Stimulated activated CD4-positive, alpha-beta T cell treated with anti-CD3 and anti-CD28 coated beads, Interleukin-15, amount 100 ng/mL, for 48 hours (primary cell): Measurements from ENCODE around the gene TMEM247.
"Not testable (repeated sequence)": the region's sequence is repeated elsewhere in the genome, so short reads cannot be mapped to it uniquely, and the experiment has no call there.

Experiments
- DNase-seq, 2 donors: peaks; one replicate each; pipeline ENCODE4 v3.0.0-alpha.2; 2020; ENCODE audit warnings: low read depth in 2 of 2

The TMEM247 gene

GRCh38 chr2:46512185-46512584, 32.8 kb downstream of the TMEM247 start:
- DNase-seq = no peak

GRCh38 chr2:46514738-46515137, 35.4 kb downstream of the TMEM247 start:
- no peak for DNase-seq

GRCh38 chr2:46517485-46517884, 38.1 kb downstream of the TMEM247 start:
- DNase-seq = no peak

GRCh38 chr2:46518861-46519260, 39.5 kb downstream of the TMEM247 start:
- DNase-seq = no peak

GRCh38 chr2:46519265-46519664, 39.9 kb downstream of the TMEM247 start:
- no peak for DNase-seq

- DNase-seq = no peak
Measured at GRCh38 chr2:46520130-46520711, 40.9 kb downstream of the TMEM247 start.

- DNase-seq = no peak
Measured at GRCh38 chr2:46521215-46521683, 41.9 kb downstream of the TMEM247 start.

- not testable (repeated sequence) for DNase-seq
Measured at GRCh38 chr2:46522385-46522784, 43.0 kb downstream of the TMEM247 start.

- no peak for DNase-seq
Measured at GRCh38 chr2:46525522-46526155, 46.3 kb downstream of the TMEM247 start.

GRCh38 chr2:46528880-46529279, 49.5 kb downstream of the TMEM247 start:
- DNase-seq = no peak

GRCh38 chr2:46530639-46531038, 51.3 kb downstream of the TMEM247 start:
- DNase-seq = no peak

GRCh38 chr2:46531863-46532262, 52.5 kb downstream of the TMEM247 start:
- DNase-seq = no peak
